ENCODE results near the gene BORA. TPM values are rescaled to one million over a fixed set of nuclear protein-coding genes. Genes with fewer than 3 reads are reported as not detected.

The BORA gene
- total and polyA plus RNA-seq, 2 of the 13 experiments (the other 11 are each of a cell fraction or from before 2014, with no cell fraction given), result 4.0 to 17.4 TPM

DNA sequence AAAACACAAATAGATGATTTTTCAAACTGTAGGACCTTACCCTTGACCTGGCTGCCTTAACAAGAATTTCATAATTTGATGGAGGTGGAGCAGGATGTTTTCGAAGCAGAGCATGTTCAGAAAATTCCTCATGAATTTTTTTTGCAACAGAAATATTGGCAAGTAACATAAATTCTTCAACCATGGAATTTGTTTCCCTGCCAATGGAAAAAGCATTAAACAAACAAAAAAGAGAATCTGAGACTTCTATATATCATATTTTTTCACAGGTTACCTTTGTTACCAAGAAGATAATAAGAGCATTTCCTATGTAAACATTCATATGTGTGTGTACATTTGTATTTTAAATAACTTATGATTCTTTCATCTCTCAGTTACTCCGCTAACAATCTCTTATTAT, 35.7 kb downstream of the BORA start:
- Histone ChIP-seq H3K4me1 (ENCODE audit: insufficient read depth, low read length) (no peaks in the 10 kb centered on the region), H3K36me3 (replicated peaks in 1 of 2; ENCODE audit: control insufficient read depth in 1 of 2, insufficient read depth in 2 of 2, low read length in 2 of 2) (peaks cover 10 to 79% of the 10 kb centered on the region in 2 experiments), H3K27me3 (ENCODE audit: control insufficient read depth in 1 of 2, insufficient read depth in 2 of 2, low read length in 2 of 2) (no peaks in the 10 kb centered on the region), H3K4me2 (ENCODE audit: low read depth, low read length) (no peak overlapping the region), H4K20me1 (ENCODE audit: insufficient read depth, low read length) (no peaks in the 10 kb centered on the region), H3K4me3 (replicated peaks in 1 of 3; ENCODE audit: insufficient read depth in 1 of 3, low read depth in 2 of 3, low read length in 3 of 3) (no peak overlapping the region), H3K79me2 (ENCODE audit: insufficient read depth, low read length) (no peaks in the 10 kb centered on the region), H3K9me3 (ENCODE audit: low read length) (no peaks in the 10 kb centered on the region), H2AFZ (ENCODE audit: low read length) (no peak overlapping the region), H3K9ac (ENCODE audit: insufficient read depth, low read depth, low read length) (no peak overlapping the region), H3K27ac (ENCODE audit: extremely low read length, insufficient read depth, low read length) (no peak overlapping the region)
- intact Hi-C loops (cut with micrococcal nuclease; ENCODE audit: unreplicated experiment) (no loop called here), in situ Hi-C loops (cut with HindIII; ENCODE audit: extremely low pct_ligation_motif_present, low pct_unique_long_range_greater_than_20kb) (no loop called here)
- ChIA-PET CTCF (ENCODE audit: low intra/inter-chr PET ratio, low total read pairs) (no interaction called here), POLR2A (no interaction called here)
- ATAC-seq (no peak), DNase-seq (ENCODE audit: low spot score) (no peak), FAIRE-seq (no peak)
- TF ChIP-seq NFRKB (IDR thresholded peaks at IDR 0.05) (no peak), TGIF2 (CRISPR knock-in tag; IDR thresholded peaks at IDR 0.05) (no peak), ZNF431 (CRISPR knock-in tag; IDR thresholded peaks at IDR 0.05; ENCODE audit: borderline replicate concordance, low read depth) (no peak), RAD51 (IDR thresholded peaks at IDR 0.05; ENCODE audit: borderline replicate concordance) (no peak), KLF9 (CRISPR knock-in tag; IDR thresholded peaks at IDR 0.05; ENCODE audit: low read depth) (no peak), EED (CRISPR knock-in tag; IDR thresholded peaks at IDR 0.05) (no peak), ZNF619 (CRISPR knock-in tag; IDR thresholded peaks at IDR 0.05) (no peak)
- TF ChIP-seq, protein P1, sequence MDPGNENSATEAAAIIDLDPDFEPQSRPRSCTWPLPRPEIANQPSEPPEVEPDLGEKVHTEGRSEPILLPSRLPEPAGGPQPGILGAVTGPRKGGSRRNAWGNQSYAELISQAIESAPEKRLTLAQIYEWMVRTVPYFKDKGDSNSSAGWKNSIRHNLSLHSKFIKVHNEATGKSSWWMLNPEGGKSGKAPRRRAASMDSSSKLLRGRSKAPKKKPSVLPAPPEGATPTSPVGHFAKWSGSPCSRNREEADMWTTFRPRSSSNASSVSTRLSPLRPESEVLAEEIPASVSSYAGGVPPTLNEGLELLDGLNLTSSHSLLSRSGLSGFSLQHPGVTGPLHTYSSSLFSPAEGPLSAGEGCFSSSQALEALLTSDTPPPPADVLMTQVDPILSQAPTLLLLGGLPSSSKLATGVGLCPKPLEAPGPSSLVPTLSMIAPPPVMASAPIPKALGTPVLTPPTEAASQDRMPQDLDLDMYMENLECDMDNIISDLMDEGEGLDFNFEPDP (CRISPR knock-in tag; conservative IDR thresholded peaks at IDR 0.05), result no peak
- WGBS (ENCODE audit: low lambda C conversion rate), result 96% methylated on average over 2 of the region's 2 CpGs
- BruUV-seq (replicated peaks), result no TSS peak

DNA sequence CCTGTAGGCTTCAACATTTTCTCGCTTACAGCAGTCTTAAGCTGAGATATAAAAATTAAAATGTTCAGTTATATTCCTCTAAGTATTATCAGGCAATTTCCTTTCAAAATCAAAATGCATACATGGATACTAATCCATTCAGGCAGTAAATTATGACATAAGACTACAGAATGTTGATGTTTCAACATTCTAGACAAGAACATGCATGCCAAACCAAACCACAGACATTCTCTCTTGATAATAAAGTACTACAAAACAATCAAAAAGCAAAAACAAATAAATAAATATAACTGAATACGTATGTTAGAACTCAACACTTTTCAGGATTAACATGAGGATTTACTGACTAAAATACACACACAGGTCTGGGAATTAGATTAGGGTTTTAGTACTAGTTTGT, 46.3 kb downstream of the BORA start:
- no peak overlapping the region for H3K4me2 ChIP-seq (ENCODE audit: low read depth, low read length)
- peaks cover 1% of the 10 kb centered on the region for H3K4me1 ChIP-seq (ENCODE audit: insufficient read depth, low read length)
- in situ Hi-C loops (cut with HindIII; ENCODE audit: extremely low pct_ligation_motif_present, low pct_unique_long_range_greater_than_20kb) (no loop called here), intact Hi-C loops (cut with micrococcal nuclease; ENCODE audit: unreplicated experiment) (no loop called here)
- no peak overlapping the region for H2AFZ ChIP-seq (ENCODE audit: low read length)
- no peak for ATAC-seq
- no peaks in the 10 kb centered on the region for H3K9me3 ChIP-seq (ENCODE audit: low read length)
- no peak for FAIRE-seq
- H3K9ac ChIP-seq (ENCODE audit: insufficient read depth, low read depth, low read length), result no peak overlapping the region
- H3K27me3 ChIP-seq (ENCODE audit: control insufficient read depth in 1 of 2, insufficient read depth in 2 of 2, low read length in 2 of 2), result no peaks in the 10 kb centered on the region
- DNase-seq (ENCODE audit: low spot score), result no peak
- ChIA-PET CTCF (ENCODE audit: low intra/inter-chr PET ratio, low total read pairs) (no interaction called here), POLR2A (no interaction called here)
- H3K79me2 ChIP-seq (ENCODE audit: insufficient read depth, low read length), result peaks cover 5% of the 10 kb centered on the region
- no peaks in the 10 kb centered on the region for H4K20me1 ChIP-seq (ENCODE audit: insufficient read depth, low read length)
- H3K36me3 ChIP-seq (replicated peaks in 1 of 2; ENCODE audit: control insufficient read depth in 1 of 2, insufficient read depth in 2 of 2, low read length in 2 of 2), result peaks cover 9 to 84% of the 10 kb centered on the region in 2 experiments
- no TSS peak for BruUV-seq (replicated peaks)
- H3K27ac ChIP-seq (ENCODE audit: extremely low read length, insufficient read depth, low read length), result no peak overlapping the region
- WGBS (ENCODE audit: low lambda C conversion rate), result 96% methylated on average over 2 of the region's 2 CpGs
- no peak overlapping the region for H3K4me3 ChIP-seq (replicated peaks in 1 of 3; ENCODE audit: insufficient read depth in 1 of 3, low read depth in 2 of 3, low read length in 3 of 3)
- no peak for TF ChIP-seq ISL2 (CRISPR knock-in tag; IDR thresholded peaks at IDR 0.05)
- TF ChIP-seq ZFP41 (CRISPR knock-in tag; IDR thresholded peaks at IDR 0.05; ENCODE audit: borderline replicate concordance), result no peak
- no peak for TF ChIP-seq HNRNPLL (IDR thresholded peaks at IDR 0.05; ENCODE audit: low read depth, low read length, poor library complexity, severe bottlenecking)
- TF ChIP-seq PHF8 (CRISPR knock-in tag; IDR thresholded peaks at IDR 0.05), result no peak
- TF ChIP-seq HDAC2 (CRISPR knock-in tag; IDR thresholded peaks at IDR 0.05), result no peak
- no peak for TF ChIP-seq NFIB (CRISPR knock-in tag; IDR thresholded peaks at IDR 0.05; ENCODE audit: borderline replicate concordance)
- TF ChIP-seq ZNF782 (CRISPR knock-in tag; IDR thresholded peaks at IDR 0.05; ENCODE audit: borderline replicate concordance), result no peak
- TF ChIP-seq, protein P2, sequence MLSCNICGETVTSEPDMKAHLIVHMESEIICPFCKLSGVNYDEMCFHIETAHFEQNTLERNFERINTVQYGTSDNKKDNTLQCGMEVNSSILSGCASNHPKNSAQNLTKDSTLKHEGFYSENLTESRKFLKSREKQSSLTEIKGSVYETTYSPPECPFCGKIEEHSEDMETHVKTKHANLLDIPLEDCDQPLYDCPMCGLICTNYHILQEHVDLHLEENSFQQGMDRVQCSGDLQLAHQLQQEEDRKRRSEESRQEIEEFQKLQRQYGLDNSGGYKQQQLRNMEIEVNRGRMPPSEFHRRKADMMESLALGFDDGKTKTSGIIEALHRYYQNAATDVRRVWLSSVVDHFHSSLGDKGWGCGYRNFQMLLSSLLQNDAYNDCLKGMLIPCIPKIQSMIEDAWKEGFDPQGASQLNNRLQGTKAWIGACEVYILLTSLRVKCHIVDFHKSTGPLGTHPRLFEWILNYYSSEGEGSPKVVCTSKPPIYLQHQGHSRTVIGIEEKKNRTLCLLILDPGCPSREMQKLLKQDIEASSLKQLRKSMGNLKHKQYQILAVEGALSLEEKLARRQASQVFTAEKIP (CRISPR knock-in tag; IDR thresholded peaks at IDR 0.05; ENCODE audit: borderline replicate concordance), result no peak
- TF ChIP-seq, protein P3, sequence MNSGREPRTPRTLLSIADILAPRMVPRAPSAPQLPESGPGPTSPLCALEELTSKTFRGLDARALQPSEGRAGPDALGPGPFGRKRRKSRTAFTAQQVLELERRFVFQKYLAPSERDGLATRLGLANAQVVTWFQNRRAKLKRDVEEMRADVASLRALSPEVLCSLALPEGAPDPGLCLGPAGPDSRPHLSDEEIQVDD (CRISPR knock-in tag; IDR thresholded peaks at IDR 0.05; ENCODE audit: borderline replicate concordance), result no peak
